ENCODE measurements around the gene SORCS2. TPM values are rescaled to one million over a fixed set of nuclear protein-coding genes. Genes with fewer than 3 reads are reported as not detected.

The SORCS2 gene
- total RNA-seq, 2 experiments from 2014 or later = 0.03 TPM; not detected in 1

GRCh38 chr4:7620086-7620813, 427.9 kb downstream of the SORCS2 start:
- no peaks in the 10 kb centered on the region for H3K36me3 ChIP-seq (ENCODE audit: insufficient read depth, low read length)
- no TSS peak for BruUV-seq (replicated peaks)
- H2AFZ ChIP-seq (ENCODE audit: low read length) = no peak overlapping the region
- no peak overlapping the region for H3K4me2 ChIP-seq (ENCODE audit: low read length)
- POLR2A ChIA-PET = no interaction called here
- H4K20me1 ChIP-seq (ENCODE audit: insufficient read depth, low read length) = no peaks in the 10 kb centered on the region
- no peaks in the 10 kb centered on the region for H3K79me2 ChIP-seq (ENCODE audit: insufficient read depth, low read depth, low read length)
- TF ChIP-seq EZH2phosphoT487 (IDR thresholded peaks at IDR 0.05; ENCODE audit: borderline replicate concordance, low read depth, low read length) (no peak), CTCF (conservative IDR thresholded peaks at IDR 0.05; ENCODE audit: low read length) (no peak)
- CTCF ChIA-PET (ENCODE audit: unreplicated experiment) = interaction anchor here (0.6 kb wide), 1 partner anchor 185 kb away, joined by 3 read pairs; no protein-coding TSS in a partner anchor
- no peaks in the 10 kb centered on the region for H3K4me1 ChIP-seq (ENCODE audit: insufficient read depth, low read length, poor library complexity, severe bottlenecking)
- intact Hi-C loops (cut with micrococcal nuclease; ENCODE audit: unreplicated experiment) = no loop called here
- no peaks in the 10 kb centered on the region for H3K9me3 ChIP-seq (ENCODE audit: low read length)
- H3K27ac ChIP-seq (ENCODE audit: low read depth, low read length, poor library complexity, severe bottlenecking) = no peak overlapping the region
- no peak for DNase-seq (ENCODE audit: low spot score)
- no peaks in the 10 kb centered on the region for H3K9me2 ChIP-seq (ENCODE audit: insufficient read depth, low read length)
- H3K4me3 ChIP-seq (ENCODE audit: low read depth, low read length, poor library complexity, severe bottlenecking) = no peak overlapping the region

DNA sequence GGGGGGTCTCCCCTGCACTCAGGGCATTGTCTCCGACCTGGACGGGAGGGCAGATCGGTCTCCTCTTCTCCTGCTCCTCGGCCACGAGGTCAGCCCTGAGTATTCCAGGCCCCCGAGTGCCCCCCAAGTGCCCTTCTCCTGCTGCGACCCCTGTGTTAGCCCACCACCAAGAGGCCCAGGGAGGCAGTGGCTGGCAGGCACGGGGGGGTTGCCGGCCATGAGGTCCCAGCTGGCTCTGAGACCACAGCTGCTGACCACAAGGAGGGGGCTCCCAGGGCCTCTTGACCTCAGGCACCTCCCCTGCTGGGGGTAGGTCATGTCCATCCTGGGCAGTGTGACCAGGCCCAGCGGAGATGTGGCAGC, 428.5 kb downstream of the SORCS2 start:
- Histone ChIP-seq H3K27ac (ENCODE audit: low read depth, low read length, poor library complexity, severe bottlenecking) (no peak overlapping the region), H3K4me1 (ENCODE audit: insufficient read depth, low read length, poor library complexity, severe bottlenecking) (no peaks in the 10 kb centered on the region), H3K79me2 (ENCODE audit: insufficient read depth, low read depth, low read length) (no peaks in the 10 kb centered on the region), H3K4me2 (ENCODE audit: low read length) (no peak overlapping the region), H4K20me1 (ENCODE audit: insufficient read depth, low read length) (no peaks in the 10 kb centered on the region), H3K9me2 (ENCODE audit: insufficient read depth, low read length) (no peaks in the 10 kb centered on the region), H3K9me3 (ENCODE audit: low read length) (no peaks in the 10 kb centered on the region), H3K4me3 (ENCODE audit: low read depth, low read length, poor library complexity, severe bottlenecking) (no peak overlapping the region), H2AFZ (ENCODE audit: low read length) (no peak overlapping the region), H3K36me3 (ENCODE audit: insufficient read depth, low read length) (no peaks in the 10 kb centered on the region)
- CTCF ChIA-PET (ENCODE audit: unreplicated experiment) = no interaction called here
- no peak for TF ChIP-seq EZH2phosphoT487 (IDR thresholded peaks at IDR 0.05; ENCODE audit: borderline replicate concordance, low read depth, low read length)
- TF ChIP-seq CTCF (conservative IDR thresholded peaks at IDR 0.05; ENCODE audit: low read length) = no peak
- no TSS peak for BruUV-seq (replicated peaks)
- POLR2A ChIA-PET = no interaction called here
- DNase-seq (ENCODE audit: low spot score) = no peak
- intact Hi-C loops (cut with micrococcal nuclease; ENCODE audit: unreplicated experiment) = no loop called here

- no peak overlapping the region for H2AFZ ChIP-seq (ENCODE audit: low read length)
- no peak overlapping the region for H3K27ac ChIP-seq (ENCODE audit: low read depth, low read length, poor library complexity, severe bottlenecking)
- TF ChIP-seq CTCF (conservative IDR thresholded peaks at IDR 0.05; ENCODE audit: low read length) (no peak), EZH2phosphoT487 (IDR thresholded peaks at IDR 0.05; ENCODE audit: borderline replicate concordance, low read depth, low read length) (no peak)
- H3K79me2 ChIP-seq (ENCODE audit: insufficient read depth, low read depth, low read length) = no peaks in the 10 kb centered on the region
- no peaks in the 10 kb centered on the region for H3K9me3 ChIP-seq (ENCODE audit: low read length)
- intact Hi-C loops (cut with micrococcal nuclease; ENCODE audit: unreplicated experiment) = no loop called here
- ChIA-PET POLR2A (interaction anchor here (1.0 kb wide), 1 partner anchor 14 kb away, joined by 3 read pairs; no protein-coding TSS in a partner anchor), CTCF (ENCODE audit: unreplicated experiment) (no interaction called here)
- BruUV-seq (replicated peaks) = no TSS peak
- H3K4me3 ChIP-seq (ENCODE audit: low read depth, low read length, poor library complexity, severe bottlenecking) = no peak overlapping the region
- H3K9me2 ChIP-seq (ENCODE audit: insufficient read depth, low read length) = no peaks in the 10 kb centered on the region
- DNase-seq (ENCODE audit: low spot score) = no peak
- no peaks in the 10 kb centered on the region for H3K4me1 ChIP-seq (ENCODE audit: insufficient read depth, low read length, poor library complexity, severe bottlenecking)
- H4K20me1 ChIP-seq (ENCODE audit: insufficient read depth, low read length) = no peaks in the 10 kb centered on the region
- H3K36me3 ChIP-seq (ENCODE audit: insufficient read depth, low read length) = no peaks in the 10 kb centered on the region
- H3K4me2 ChIP-seq (ENCODE audit: low read length) = no peak overlapping the region
Measured at GRCh38 chr4:7621252-7622035, 429.1 kb downstream of the SORCS2 start.

Data from OCI-LY7 (cell line).